ENCODE data around the gene PITPNM2. TPM values are rescaled to one million over a fixed set of nuclear protein-coding genes. Genes with fewer than 3 reads are reported as not detected.

The PITPNM2 gene
- total RNA-seq, 1 experiment from 2014 or later: 15.2 TPM

DNA sequence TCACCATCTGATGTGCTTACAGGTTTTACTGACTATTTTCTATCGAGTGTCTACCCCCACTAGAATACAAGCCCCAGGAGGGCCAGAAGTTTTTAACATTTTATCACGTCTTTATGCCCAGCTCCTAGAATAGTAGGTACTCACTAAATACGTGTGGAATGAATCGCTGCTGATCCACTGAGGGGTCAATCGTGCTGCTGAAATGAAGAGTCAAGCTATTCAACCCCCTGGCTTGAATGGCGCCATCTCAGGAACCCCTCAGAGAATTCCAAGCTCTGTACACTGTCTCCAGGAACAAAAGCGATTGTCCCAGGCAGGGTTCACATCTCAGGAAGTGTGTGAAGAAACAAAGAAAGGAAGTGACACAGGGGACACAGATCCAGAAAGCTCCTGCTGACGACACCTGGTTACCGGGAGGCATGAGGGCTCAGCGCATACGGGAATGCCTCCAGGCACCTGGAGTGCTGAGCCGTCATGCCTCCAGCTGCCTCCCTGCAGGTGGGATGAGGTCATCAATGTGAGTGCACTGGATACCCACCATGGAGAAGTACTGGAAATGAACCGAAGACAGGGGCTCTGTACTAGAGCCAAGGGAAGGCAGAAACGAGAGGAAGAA lies 45.6 kb downstream of the PITPNM2 start:
- no peak overlapping the region for H3K4me2 ChIP-seq (ENCODE audit: low read length)
- no peaks in the 10 kb centered on the region for H3K27me3 ChIP-seq (ENCODE audit: insufficient read depth, low read length)
- no peaks in the 10 kb centered on the region for H3K36me3 ChIP-seq (ENCODE audit: control insufficient read depth in 1 of 2, insufficient read depth in 2 of 2, low read length in 2 of 2)
- H3K9me3 ChIP-seq (ENCODE audit: control insufficient read depth in 1 of 2, insufficient read depth in 1 of 2, low read depth in 1 of 2, low read length in 2 of 2): no peaks in the 10 kb centered on the region
- H4K20me1 ChIP-seq (ENCODE audit: insufficient read depth): no peaks in the 10 kb centered on the region
- intact Hi-C loops (cut with micrococcal nuclease): no loop called here
- no peak overlapping the region for H3K4me3 ChIP-seq (replicated peaks in 1 of 2; ENCODE audit: low read depth in 1 of 2, low read length in 2 of 2)
- no peak overlapping the region for H2AFZ ChIP-seq (ENCODE audit: low read depth, low read length, poor library complexity, severe bottlenecking)
- RAD21 ChIA-PET (ENCODE audit: low non-redundant PET in 1 of 2, low total read pairs in 2 of 2, uncharacterized antibody in 2 of 2, unreplicated experiment in 2 of 2): no interaction called here
- TF ChIP-seq, protein P1, sequence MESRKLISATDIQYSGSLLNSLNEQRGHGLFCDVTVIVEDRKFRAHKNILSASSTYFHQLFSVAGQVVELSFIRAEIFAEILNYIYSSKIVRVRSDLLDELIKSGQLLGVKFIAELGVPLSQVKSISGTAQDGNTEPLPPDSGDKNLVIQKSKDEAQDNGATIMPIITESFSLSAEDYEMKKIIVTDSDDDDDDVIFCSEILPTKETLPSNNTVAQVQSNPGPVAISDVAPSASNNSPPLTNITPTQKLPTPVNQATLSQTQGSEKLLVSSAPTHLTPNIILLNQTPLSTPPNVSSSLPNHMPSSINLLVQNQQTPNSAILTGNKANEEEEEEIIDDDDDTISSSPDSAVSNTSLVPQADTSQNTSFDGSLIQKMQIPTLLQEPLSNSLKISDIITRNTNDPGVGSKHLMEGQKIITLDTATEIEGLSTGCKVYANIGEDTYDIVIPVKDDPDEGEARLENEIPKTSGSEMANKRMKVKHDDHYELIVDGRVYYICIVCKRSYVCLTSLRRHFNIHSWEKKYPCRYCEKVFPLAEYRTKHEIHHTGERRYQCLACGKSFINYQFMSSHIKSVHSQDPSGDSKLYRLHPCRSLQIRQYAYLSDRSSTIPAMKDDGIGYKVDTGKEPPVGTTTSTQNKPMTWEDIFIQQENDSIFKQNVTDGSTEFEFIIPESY (IDR thresholded peaks at IDR 0.05; ENCODE audit: extremely low read depth, insufficient replicate concordance, low read length): no peak
- TF ChIP-seq, protein P2, sequence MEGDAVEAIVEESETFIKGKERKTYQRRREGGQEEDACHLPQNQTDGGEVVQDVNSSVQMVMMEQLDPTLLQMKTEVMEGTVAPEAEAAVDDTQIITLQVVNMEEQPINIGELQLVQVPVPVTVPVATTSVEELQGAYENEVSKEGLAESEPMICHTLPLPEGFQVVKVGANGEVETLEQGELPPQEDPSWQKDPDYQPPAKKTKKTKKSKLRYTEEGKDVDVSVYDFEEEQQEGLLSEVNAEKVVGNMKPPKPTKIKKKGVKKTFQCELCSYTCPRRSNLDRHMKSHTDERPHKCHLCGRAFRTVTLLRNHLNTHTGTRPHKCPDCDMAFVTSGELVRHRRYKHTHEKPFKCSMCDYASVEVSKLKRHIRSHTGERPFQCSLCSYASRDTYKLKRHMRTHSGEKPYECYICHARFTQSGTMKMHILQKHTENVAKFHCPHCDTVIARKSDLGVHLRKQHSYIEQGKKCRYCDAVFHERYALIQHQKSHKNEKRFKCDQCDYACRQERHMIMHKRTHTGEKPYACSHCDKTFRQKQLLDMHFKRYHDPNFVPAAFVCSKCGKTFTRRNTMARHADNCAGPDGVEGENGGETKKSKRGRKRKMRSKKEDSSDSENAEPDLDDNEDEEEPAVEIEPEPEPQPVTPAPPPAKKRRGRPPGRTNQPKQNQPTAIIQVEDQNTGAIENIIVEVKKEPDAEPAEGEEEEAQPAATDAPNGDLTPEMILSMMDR (IDR thresholded peaks at IDR 0.05 in 2 of 3, conservative IDR thresholded peaks at IDR 0.05 in 1 of 3; ENCODE audit: borderline replicate concordance in 1 of 3, insufficient read depth in 1 of 3, low read depth in 2 of 3, low read length in 2 of 3): no peak
- TF ChIP-seq SIN3A (IDR thresholded peaks at IDR 0.05; ENCODE audit: low read depth): no peak
- TF ChIP-seq, protein P3, sequence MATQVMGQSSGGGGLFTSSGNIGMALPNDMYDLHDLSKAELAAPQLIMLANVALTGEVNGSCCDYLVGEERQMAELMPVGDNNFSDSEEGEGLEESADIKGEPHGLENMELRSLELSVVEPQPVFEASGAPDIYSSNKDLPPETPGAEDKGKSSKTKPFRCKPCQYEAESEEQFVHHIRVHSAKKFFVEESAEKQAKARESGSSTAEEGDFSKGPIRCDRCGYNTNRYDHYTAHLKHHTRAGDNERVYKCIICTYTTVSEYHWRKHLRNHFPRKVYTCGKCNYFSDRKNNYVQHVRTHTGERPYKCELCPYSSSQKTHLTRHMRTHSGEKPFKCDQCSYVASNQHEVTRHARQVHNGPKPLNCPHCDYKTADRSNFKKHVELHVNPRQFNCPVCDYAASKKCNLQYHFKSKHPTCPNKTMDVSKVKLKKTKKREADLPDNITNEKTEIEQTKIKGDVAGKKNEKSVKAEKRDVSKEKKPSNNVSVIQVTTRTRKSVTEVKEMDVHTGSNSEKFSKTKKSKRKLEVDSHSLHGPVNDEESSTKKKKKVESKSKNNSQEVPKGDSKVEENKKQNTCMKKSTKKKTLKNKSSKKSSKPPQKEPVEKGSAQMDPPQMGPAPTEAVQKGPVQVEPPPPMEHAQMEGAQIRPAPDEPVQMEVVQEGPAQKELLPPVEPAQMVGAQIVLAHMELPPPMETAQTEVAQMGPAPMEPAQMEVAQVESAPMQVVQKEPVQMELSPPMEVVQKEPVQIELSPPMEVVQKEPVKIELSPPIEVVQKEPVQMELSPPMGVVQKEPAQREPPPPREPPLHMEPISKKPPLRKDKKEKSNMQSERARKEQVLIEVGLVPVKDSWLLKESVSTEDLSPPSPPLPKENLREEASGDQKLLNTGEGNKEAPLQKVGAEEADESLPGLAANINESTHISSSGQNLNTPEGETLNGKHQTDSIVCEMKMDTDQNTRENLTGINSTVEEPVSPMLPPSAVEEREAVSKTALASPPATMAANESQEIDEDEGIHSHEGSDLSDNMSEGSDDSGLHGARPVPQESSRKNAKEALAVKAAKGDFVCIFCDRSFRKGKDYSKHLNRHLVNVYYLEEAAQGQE (IDR thresholded peaks at IDR 0.05; ENCODE audit: low read depth): no peak
- CTCF ChIA-PET: interaction anchor here (1.4 kb wide), 1 partner anchor 62 kb away, joined by 3 read pairs; no protein-coding TSS in a partner anchor
- POLR2A ChIA-PET: no interaction called here
- no peak for DNase-seq (ENCODE audit: low read depth, low spot score)
- no peak for ATAC-seq
- no TSS peak for BruUV-seq (replicated peaks)
- no peak overlapping the region for H3K9ac ChIP-seq (ENCODE audit: low read length)
- H3K4me1 ChIP-seq (ENCODE audit: control insufficient read depth in 1 of 2, insufficient read depth in 2 of 2, low read length in 2 of 2): peaks cover 8 to 36% of the 10 kb centered on the region in 2 experiments
- H3K9me2 ChIP-seq (ENCODE audit: insufficient read depth): no peaks in the 10 kb centered on the region
- H3K79me2 ChIP-seq (ENCODE audit: insufficient read depth, low read length): no peaks in the 10 kb centered on the region
- no peak overlapping the region for H3K27ac ChIP-seq (ENCODE audit: low read depth, low read length)

Measured in HCT116 (cell line).